Measurements from ENCODE around the gene GAS7. TPM values are rescaled to one million over a fixed set of nuclear protein-coding genes. Genes with fewer than 3 reads are reported as not detected.

The GAS7 gene
- total RNA-seq, 1 experiment from 2014 or later = 4.1 TPM

DNA sequence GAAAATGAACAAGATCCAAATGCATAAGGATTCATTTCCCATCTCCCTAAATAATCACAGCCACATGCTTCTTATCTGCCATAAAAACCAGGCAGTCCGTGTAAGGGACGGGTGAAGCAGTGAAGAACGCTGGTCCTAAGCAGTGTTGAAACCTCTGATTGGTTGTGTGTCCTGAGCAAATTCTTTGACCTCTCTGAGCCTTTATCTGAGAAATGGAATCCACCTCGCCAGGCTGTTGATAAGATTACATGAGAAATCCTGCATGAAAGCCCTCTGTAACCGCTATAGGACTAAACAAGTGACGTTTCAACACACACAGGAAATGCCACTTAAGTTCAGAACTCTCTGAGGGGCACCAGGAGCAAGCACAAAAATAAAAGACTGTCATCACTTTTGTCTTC is 26.8 kb downstream of the GAS7 start:
- no peaks in the 10 kb centered on the region for H4K20me1 ChIP-seq (ENCODE audit: insufficient read depth)
- H3K9me2 ChIP-seq (ENCODE audit: insufficient read depth) = no peaks in the 10 kb centered on the region
- H3K27ac ChIP-seq (ENCODE audit: low read depth, low read length) = no peak overlapping the region
- BruUV-seq (replicated peaks) = no TSS peak
- no peak for DNase-seq (ENCODE audit: low read depth, low spot score)
- no peak overlapping the region for H3K4me3 ChIP-seq (replicated peaks in 1 of 2; ENCODE audit: low read depth in 1 of 2, low read length in 2 of 2)
- no peaks in the 10 kb centered on the region for H3K36me3 ChIP-seq (ENCODE audit: control insufficient read depth in 1 of 2, insufficient read depth in 2 of 2, low read length in 2 of 2)
- TF ChIP-seq CEBPB (IDR thresholded peaks at IDR 0.05; ENCODE audit: low read depth) (no peak), TCF7L2 (IDR thresholded peaks at IDR 0.05; ENCODE audit: borderline replicate concordance, extremely low read depth, insufficient read depth, insufficient read length) (no peak), MAX (IDR thresholded peaks at IDR 0.05) (no peak), POLR2AphosphoS5 (IDR thresholded peaks at IDR 0.05; ENCODE audit: low read depth, low read length) (no peak), JUND (IDR thresholded peaks at IDR 0.05) (no peak), SP1 (IDR thresholded peaks at IDR 0.05; ENCODE audit: low read depth) (no peak), ZNF274 (IDR thresholded peaks at IDR 0.05; ENCODE audit: low read depth, low read length) (no peak), FOSL1 (IDR thresholded peaks at IDR 0.05; ENCODE audit: low read depth) (no peak), ZBTB33 (IDR thresholded peaks at IDR 0.05; ENCODE audit: extremely low read depth, insufficient replicate concordance, low read length) (no peak), YY1 (IDR thresholded peaks at IDR 0.05; ENCODE audit: extremely low read depth, insufficient replicate concordance, low read depth, low read length) (no peak), CBX3 (IDR thresholded peaks at IDR 0.05; ENCODE audit: low read depth) (no peak), EZH2 (IDR thresholded peaks at IDR 0.05) (no peak), ZFX (IDR thresholded peaks at IDR 0.05) (no peak), POLR2A (IDR thresholded peaks at IDR 0.05; ENCODE audit: borderline replicate concordance, extremely low read depth, insufficient read depth, insufficient read length) (no peak), SIN3A (IDR thresholded peaks at IDR 0.05; ENCODE audit: low read depth) (no peak), EGR1 (IDR thresholded peaks at IDR 0.05; ENCODE audit: low read depth) (no peak), SRF (IDR thresholded peaks at IDR 0.05; ENCODE audit: low read depth) (no peak)
- TF ChIP-seq, protein P1, sequence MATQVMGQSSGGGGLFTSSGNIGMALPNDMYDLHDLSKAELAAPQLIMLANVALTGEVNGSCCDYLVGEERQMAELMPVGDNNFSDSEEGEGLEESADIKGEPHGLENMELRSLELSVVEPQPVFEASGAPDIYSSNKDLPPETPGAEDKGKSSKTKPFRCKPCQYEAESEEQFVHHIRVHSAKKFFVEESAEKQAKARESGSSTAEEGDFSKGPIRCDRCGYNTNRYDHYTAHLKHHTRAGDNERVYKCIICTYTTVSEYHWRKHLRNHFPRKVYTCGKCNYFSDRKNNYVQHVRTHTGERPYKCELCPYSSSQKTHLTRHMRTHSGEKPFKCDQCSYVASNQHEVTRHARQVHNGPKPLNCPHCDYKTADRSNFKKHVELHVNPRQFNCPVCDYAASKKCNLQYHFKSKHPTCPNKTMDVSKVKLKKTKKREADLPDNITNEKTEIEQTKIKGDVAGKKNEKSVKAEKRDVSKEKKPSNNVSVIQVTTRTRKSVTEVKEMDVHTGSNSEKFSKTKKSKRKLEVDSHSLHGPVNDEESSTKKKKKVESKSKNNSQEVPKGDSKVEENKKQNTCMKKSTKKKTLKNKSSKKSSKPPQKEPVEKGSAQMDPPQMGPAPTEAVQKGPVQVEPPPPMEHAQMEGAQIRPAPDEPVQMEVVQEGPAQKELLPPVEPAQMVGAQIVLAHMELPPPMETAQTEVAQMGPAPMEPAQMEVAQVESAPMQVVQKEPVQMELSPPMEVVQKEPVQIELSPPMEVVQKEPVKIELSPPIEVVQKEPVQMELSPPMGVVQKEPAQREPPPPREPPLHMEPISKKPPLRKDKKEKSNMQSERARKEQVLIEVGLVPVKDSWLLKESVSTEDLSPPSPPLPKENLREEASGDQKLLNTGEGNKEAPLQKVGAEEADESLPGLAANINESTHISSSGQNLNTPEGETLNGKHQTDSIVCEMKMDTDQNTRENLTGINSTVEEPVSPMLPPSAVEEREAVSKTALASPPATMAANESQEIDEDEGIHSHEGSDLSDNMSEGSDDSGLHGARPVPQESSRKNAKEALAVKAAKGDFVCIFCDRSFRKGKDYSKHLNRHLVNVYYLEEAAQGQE (IDR thresholded peaks at IDR 0.05; ENCODE audit: low read depth) = no peak
- TF ChIP-seq, protein P2, sequence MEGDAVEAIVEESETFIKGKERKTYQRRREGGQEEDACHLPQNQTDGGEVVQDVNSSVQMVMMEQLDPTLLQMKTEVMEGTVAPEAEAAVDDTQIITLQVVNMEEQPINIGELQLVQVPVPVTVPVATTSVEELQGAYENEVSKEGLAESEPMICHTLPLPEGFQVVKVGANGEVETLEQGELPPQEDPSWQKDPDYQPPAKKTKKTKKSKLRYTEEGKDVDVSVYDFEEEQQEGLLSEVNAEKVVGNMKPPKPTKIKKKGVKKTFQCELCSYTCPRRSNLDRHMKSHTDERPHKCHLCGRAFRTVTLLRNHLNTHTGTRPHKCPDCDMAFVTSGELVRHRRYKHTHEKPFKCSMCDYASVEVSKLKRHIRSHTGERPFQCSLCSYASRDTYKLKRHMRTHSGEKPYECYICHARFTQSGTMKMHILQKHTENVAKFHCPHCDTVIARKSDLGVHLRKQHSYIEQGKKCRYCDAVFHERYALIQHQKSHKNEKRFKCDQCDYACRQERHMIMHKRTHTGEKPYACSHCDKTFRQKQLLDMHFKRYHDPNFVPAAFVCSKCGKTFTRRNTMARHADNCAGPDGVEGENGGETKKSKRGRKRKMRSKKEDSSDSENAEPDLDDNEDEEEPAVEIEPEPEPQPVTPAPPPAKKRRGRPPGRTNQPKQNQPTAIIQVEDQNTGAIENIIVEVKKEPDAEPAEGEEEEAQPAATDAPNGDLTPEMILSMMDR (IDR thresholded peaks at IDR 0.05 in 2 of 3, conservative IDR thresholded peaks at IDR 0.05 in 1 of 3; ENCODE audit: borderline replicate concordance in 1 of 3, insufficient read depth in 1 of 3, low read depth in 2 of 3, low read length in 2 of 3) = no peak
- TF ChIP-seq, protein P3, sequence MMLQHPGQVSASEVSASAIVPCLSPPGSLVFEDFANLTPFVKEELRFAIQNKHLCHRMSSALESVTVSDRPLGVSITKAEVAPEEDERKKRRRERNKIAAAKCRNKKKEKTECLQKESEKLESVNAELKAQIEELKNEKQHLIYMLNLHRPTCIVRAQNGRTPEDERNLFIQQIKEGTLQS (IDR thresholded peaks at IDR 0.05) = no peak
- H3K27me3 ChIP-seq (ENCODE audit: insufficient read depth, low read length) = peaks cover 9% of the 10 kb centered on the region; the same call in 1 of the 2 replicates
- no peak overlapping the region for H3K9ac ChIP-seq (ENCODE audit: low read length)
- ATAC-seq = no peak
- H3K79me2 ChIP-seq (ENCODE audit: insufficient read depth, low read length) = no peaks in the 10 kb centered on the region
- POLR2A ChIA-PET = no interaction called here
- intact Hi-C loops (cut with micrococcal nuclease) = no loop called here
- RAD21 ChIA-PET (ENCODE audit: low non-redundant PET in 1 of 2, low total read pairs in 2 of 2, uncharacterized antibody in 2 of 2, unreplicated experiment in 2 of 2) = no interaction called here
- CTCF ChIA-PET = no interaction called here
- peaks cover 0 to 8% of the 10 kb centered on the region in 2 experiments; a peak in 2 of 4 replicates for H3K4me1 ChIP-seq (ENCODE audit: control insufficient read depth in 1 of 2, insufficient read depth in 2 of 2, low read length in 2 of 2)
- H2AFZ ChIP-seq (ENCODE audit: low read depth, low read length, poor library complexity, severe bottlenecking) = no peak overlapping the region
- H3K9me3 ChIP-seq (ENCODE audit: control insufficient read depth in 1 of 2, insufficient read depth in 1 of 2, low read depth in 1 of 2, low read length in 2 of 2) = no peaks in the 10 kb centered on the region
- H3K4me2 ChIP-seq (ENCODE audit: low read length) = no peak overlapping the region

All from HCT116 (cell line).